GF-D8 (cell line): Measurements from ENCODE around the gene ABI3BP.

Experiments used
- DNase-seq: peaks from one replicate; lab custom pipeline; 2025; lab: John Stamatoyannopoulos, UW

ABI3BP gene

GRCh38 chr3:100834332-100834731, 158.9 kb downstream of the ABI3BP start:
- DNase-seq: no peak

- DNase-seq: no peak
These were observed 159.7 kb downstream of the ABI3BP start for GRCh38 chr3:100833483-100833882.

- no peak for DNase-seq
These were observed 161.6 kb downstream of the ABI3BP start for GRCh38 chr3:100831629-100832028.

- no peak for DNase-seq
These were observed 162.3 kb downstream of the ABI3BP start for GRCh38 chr3:100830931-100831330.

GRCh38 chr3:100825574-100825973, 167.6 kb downstream of the ABI3BP start:
- no peak for DNase-seq

- DNase-seq: no peak
These were observed 177.6 kb downstream of the ABI3BP start for GRCh38 chr3:100815583-100815982.

GRCh38 chr3:100813828-100814227, 179.4 kb downstream of the ABI3BP start:
- no peak for DNase-seq

GRCh38 chr3:100811779-100812507, 181.3 kb downstream of the ABI3BP start:
- DNase-seq: no peak

GRCh38 chr3:100810671-100811070, 182.6 kb downstream of the ABI3BP start:
- DNase-seq: no peak

- DNase-seq: no peak
These were observed 188.6 kb downstream of the ABI3BP start for GRCh38 chr3:100804631-100805030.

- DNase-seq: no peak
These were observed 189.5 kb downstream of the ABI3BP start for GRCh38 chr3:100803711-100804110.

GRCh38 chr3:100802126-100802525, 191.1 kb downstream of the ABI3BP start:
- DNase-seq: no peak

- DNase-seq: no peak
These were observed 195.2 kb downstream of the ABI3BP start for GRCh38 chr3:100798012-100798411.

GRCh38 chr3:100796556-100796955, 196.7 kb downstream of the ABI3BP start:
- DNase-seq: peak; percentile 13

- DNase-seq: no peak
These were observed 203.6 kb downstream of the ABI3BP start for GRCh38 chr3:100789579-100789978.

- no peak for DNase-seq
These were observed 209.6 kb downstream of the ABI3BP start for GRCh38 chr3:100783619-100784018.

GRCh38 chr3:100782906-100783305, 210.3 kb downstream of the ABI3BP start:
- no peak for DNase-seq

- DNase-seq: no peak
These were observed 210.9 kb downstream of the ABI3BP start for GRCh38 chr3:100782348-100782747.

GRCh38 chr3:100781301-100781700, 211.9 kb downstream of the ABI3BP start:
- DNase-seq: no peak

GRCh38 chr3:100780071-100780622, 213.1 kb downstream of the ABI3BP start:
- no peak for DNase-seq

- no peak for DNase-seq
These were observed 213.7 kb downstream of the ABI3BP start for GRCh38 chr3:100779480-100779879.

GRCh38 chr3:100777271-100777670, 215.9 kb downstream of the ABI3BP start:
- no peak for DNase-seq

- DNase-seq: no peak
These were observed 216.5 kb downstream of the ABI3BP start for GRCh38 chr3:100776746-100777145.
